Stimulated activated naive CD4-positive, alpha-beta T cell (primary cell): ENCODE data around the gene PPFIA1.
A peak's percentile ranks its signal among the peaks of the same experiment; 100 is the strongest.

ENCODE experiments used
- DNase-seq, 6 experiments: peaks; one replicate each; lab custom pipeline; 2025; lab: John Stamatoyannopoulos, UW

PPFIA1 gene

GRCh38 chr11:70270104-70270876, at the start of gene PPFIA1:
Gene PPFIA1 (plus strand): TSS chr11:70270690. CDS start chr11:70272173, 1,483 bp downstream.
- DNase-seq = peak; percentile 92 to 96 (median 94)

GRCh38 chr11:70220920-70221319, 49.6 kb upstream of the PPFIA1 start:
- DNase-seq = no peak

GRCh38 chr11:70225681-70226177, 44.8 kb upstream of the PPFIA1 start:
- DNase-seq = no peak

GRCh38 chr11:70226183-70226582, 44.3 kb upstream of the PPFIA1 start:
- no peak for DNase-seq

- no peak for DNase-seq
Measured at GRCh38 chr11:70226967-70227366, 43.5 kb upstream of the PPFIA1 start.

GRCh38 chr11:70229737-70230136, 40.8 kb upstream of the PPFIA1 start:
- no peak for DNase-seq

GRCh38 chr11:70230151-70230839, 40.2 kb upstream of the PPFIA1 start:
- DNase-seq = no peak

- no peak for DNase-seq
Measured at GRCh38 chr11:70230840-70231710, 39.4 kb upstream of the PPFIA1 start.

GRCh38 chr11:70233034-70233433, 37.5 kb upstream of the PPFIA1 start:
- DNase-seq = no peak

GRCh38 chr11:70233511-70233934, 37.0 kb upstream of the PPFIA1 start:
- no peak for DNase-seq

GRCh38 chr11:70233962-70234361, 36.5 kb upstream of the PPFIA1 start:
- no peak for DNase-seq

- DNase-seq = no peak
Measured at GRCh38 chr11:70240337-70240736, 30.2 kb upstream of the PPFIA1 start.

- no peak for DNase-seq
Measured at GRCh38 chr11:70241709-70242108, 28.8 kb upstream of the PPFIA1 start.

- DNase-seq = no peak
Measured at GRCh38 chr11:70242885-70243284, 27.6 kb upstream of the PPFIA1 start.

- no peak for DNase-seq
Measured at GRCh38 chr11:70243912-70244652, 26.4 kb upstream of the PPFIA1 start.

GRCh38 chr11:70244698-70245097, 25.8 kb upstream of the PPFIA1 start:
- DNase-seq = no peak

GRCh38 chr11:70246196-70246595, 24.3 kb upstream of the PPFIA1 start:
- no peak for DNase-seq

GRCh38 chr11:70247042-70247709, 23.3 kb upstream of the PPFIA1 start:
- no peak for DNase-seq

GRCh38 chr11:70247710-70248072, 22.8 kb upstream of the PPFIA1 start:
- no peak for DNase-seq

- DNase-seq = no peak
Measured at GRCh38 chr11:70250876-70251658, 19.4 kb upstream of the PPFIA1 start.
